Nephron (organoid): Measurements from ENCODE around the gene JAML.

ENCODE experiments used
- H3K27ac Mint-ChIP-seq, 3 experiments: 2 replicates each; pipeline ENCODE4 v1.8.0; 2020; ENCODE audit warnings: mixed read lengths in 3 of 3, mild to moderate bottlenecking in 2 of 3, moderate library complexity in 1 of 3
- H3K27me3 Mint-ChIP-seq: 2 replicates; pipeline ENCODE4 v1.8.0; 2021; ENCODE audit warnings: low read depth, mild to moderate bottlenecking, moderate library complexity, mixed read lengths
- H3K36me3 Mint-ChIP-seq: 2 replicates; pipeline ENCODE4 v1.8.0; 2020; ENCODE audit warnings: low read depth, mixed read lengths
- H3K4me1 Mint-ChIP-seq: 2 replicates; pipeline ENCODE4 v1.8.0; 2020; ENCODE audit warnings: mixed read lengths
- H3K4me3 Mint-ChIP-seq, 3 experiments: 2 replicates each; pipeline ENCODE4 v1.8.0; 2020; ENCODE audit warnings: mild to moderate bottlenecking in 3 of 3, mixed read lengths in 3 of 3, moderate library complexity in 2 of 3
- H3K9me3 Mint-ChIP-seq: 2 replicates; pipeline ENCODE4 v1.8.0; 2020; ENCODE audit warnings: mixed read lengths
- TF ChIP-seq, protein P1 (sequence below), 3 experiments: fragments of 200-600 bp; sonication (generic); IDR thresholded peaks; one replicate each; pipeline ENCODE4 v1.5.0; 2021; ENCODE audit warnings: antibody characterized with exemption in 3 of 3; ENCODE audit not compliant: unreplicated experiment in 3 of 3

JAML gene, protein sequence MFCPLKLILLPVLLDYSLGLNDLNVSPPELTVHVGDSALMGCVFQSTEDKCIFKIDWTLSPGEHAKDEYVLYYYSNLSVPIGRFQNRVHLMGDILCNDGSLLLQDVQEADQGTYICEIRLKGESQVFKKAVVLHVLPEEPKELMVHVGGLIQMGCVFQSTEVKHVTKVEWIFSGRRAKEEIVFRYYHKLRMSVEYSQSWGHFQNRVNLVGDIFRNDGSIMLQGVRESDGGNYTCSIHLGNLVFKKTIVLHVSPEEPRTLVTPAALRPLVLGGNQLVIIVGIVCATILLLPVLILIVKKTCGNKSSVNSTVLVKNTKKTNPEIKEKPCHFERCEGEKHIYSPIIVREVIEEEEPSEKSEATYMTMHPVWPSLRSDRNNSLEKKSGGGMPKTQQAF

GRCh38 chr11:118224511-118225188 lies at the start of gene JAML:
Gene JAML (minus strand): TSS chr11:118225011. CDS start chr11:118214866, 10,145 bp downstream.
- no peaks in the 10 kb centered on the region for H3K36me3 Mint-ChIP-seq
- H3K4me3 Mint-ChIP-seq = no peak within 1 kb of the TSS
- H3K9me3 Mint-ChIP-seq = no peaks in the 10 kb centered on the region
- TF ChIP-seq, protein P1, sequence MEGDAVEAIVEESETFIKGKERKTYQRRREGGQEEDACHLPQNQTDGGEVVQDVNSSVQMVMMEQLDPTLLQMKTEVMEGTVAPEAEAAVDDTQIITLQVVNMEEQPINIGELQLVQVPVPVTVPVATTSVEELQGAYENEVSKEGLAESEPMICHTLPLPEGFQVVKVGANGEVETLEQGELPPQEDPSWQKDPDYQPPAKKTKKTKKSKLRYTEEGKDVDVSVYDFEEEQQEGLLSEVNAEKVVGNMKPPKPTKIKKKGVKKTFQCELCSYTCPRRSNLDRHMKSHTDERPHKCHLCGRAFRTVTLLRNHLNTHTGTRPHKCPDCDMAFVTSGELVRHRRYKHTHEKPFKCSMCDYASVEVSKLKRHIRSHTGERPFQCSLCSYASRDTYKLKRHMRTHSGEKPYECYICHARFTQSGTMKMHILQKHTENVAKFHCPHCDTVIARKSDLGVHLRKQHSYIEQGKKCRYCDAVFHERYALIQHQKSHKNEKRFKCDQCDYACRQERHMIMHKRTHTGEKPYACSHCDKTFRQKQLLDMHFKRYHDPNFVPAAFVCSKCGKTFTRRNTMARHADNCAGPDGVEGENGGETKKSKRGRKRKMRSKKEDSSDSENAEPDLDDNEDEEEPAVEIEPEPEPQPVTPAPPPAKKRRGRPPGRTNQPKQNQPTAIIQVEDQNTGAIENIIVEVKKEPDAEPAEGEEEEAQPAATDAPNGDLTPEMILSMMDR (IDR thresholded peaks at IDR 0.05; ENCODE audit: unreplicated experiment in 3 of 3) = no peak
- no peak within 1 kb of the TSS for H3K27ac Mint-ChIP-seq
- peaks cover 50% of the 10 kb centered on the region for H3K27me3 Mint-ChIP-seq
- no peaks in the 10 kb centered on the region for H3K4me1 Mint-ChIP-seq

- peaks cover 5% of the 10 kb centered on the region for H3K4me1 Mint-ChIP-seq
- no peaks in the 10 kb centered on the region for H3K9me3 Mint-ChIP-seq
- H3K4me3 Mint-ChIP-seq = no peak overlapping the region
- TF ChIP-seq, protein P1 (IDR thresholded peaks at IDR 0.05; ENCODE audit: unreplicated experiment in 3 of 3) = no peak
- H3K27ac Mint-ChIP-seq = peak overlapping the region; percentile 2 to 79 (median 72)
- no peaks in the 10 kb centered on the region for H3K36me3 Mint-ChIP-seq
- peaks cover 82% of the 10 kb centered on the region for H3K27me3 Mint-ChIP-seq
Observed at GRCh38 chr11:118274186-118274585, 49.4 kb upstream of the JAML start.

DNA sequence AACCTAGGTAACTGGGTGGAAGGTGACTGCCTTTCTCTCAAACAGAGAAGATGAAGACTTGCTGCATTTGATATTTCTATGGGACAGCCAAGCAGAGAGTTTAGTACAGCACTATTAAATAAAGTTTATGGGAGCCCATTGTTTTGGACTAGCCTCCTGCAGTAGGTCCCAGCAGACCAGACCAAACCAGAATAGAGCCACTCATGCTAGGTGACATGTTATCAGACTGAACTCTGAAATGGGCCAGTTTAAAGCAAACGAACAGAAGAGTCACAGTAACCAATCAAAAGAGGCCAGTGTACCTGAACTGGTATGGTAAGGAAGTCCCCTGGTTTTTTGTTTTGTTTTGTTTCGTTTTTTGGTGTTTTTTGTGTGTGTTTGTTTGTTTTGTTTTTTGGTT lies 47.2 kb upstream of the JAML start:
- TF ChIP-seq, protein P1 (IDR thresholded peaks at IDR 0.05; ENCODE audit: unreplicated experiment in 3 of 3) = no peak
- Mint-ChIP-seq H3K4me3 (no peak overlapping the region), H3K9me3 (no peaks in the 10 kb centered on the region), H3K4me1 (peaks cover 5% of the 10 kb centered on the region), H3K27ac (no peak overlapping the region), H3K27me3 (peaks cover 79% of the 10 kb centered on the region), H3K36me3 (no peaks in the 10 kb centered on the region)

- Mint-ChIP-seq H3K4me3 (no peak overlapping the region), H3K36me3 (no peaks in the 10 kb centered on the region), H3K4me1 (peaks cover 16% of the 10 kb centered on the region)
Observed at GRCh38 chr11:118267486-118267885, 42.7 kb upstream of the JAML start.

DNA sequence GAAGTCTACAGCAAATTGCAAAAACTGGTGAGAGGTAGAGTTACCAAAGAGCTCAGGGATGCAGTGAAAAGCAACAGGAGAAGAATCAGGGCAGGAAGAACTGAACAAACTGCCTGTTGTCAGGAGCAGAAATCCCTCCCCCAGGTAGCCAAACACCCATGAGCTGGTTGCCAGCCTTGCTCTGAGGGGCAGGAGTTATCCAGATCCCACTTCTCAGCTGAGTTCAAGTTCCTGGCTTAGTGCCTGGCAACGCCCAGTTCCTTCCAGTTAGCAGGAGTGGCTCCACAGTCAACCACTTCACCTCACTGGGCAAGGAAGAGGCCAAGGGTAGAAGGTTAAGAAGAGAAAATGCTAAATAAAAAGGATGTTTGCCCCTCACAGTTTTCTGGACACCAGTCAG lies 41.1 kb upstream of the JAML start:
- H3K36me3 Mint-ChIP-seq = no peaks in the 10 kb centered on the region
- H3K27ac Mint-ChIP-seq = peak overlapping the region; percentile 76 to 89 (median 85)
- no peaks in the 10 kb centered on the region for H3K9me3 Mint-ChIP-seq
- peaks cover 16% of the 10 kb centered on the region for H3K4me1 Mint-ChIP-seq
- no peak overlapping the region for H3K4me3 Mint-ChIP-seq
- H3K27me3 Mint-ChIP-seq = peaks cover 85% of the 10 kb centered on the region
- TF ChIP-seq, protein P1 (IDR thresholded peaks at IDR 0.05; ENCODE audit: unreplicated experiment in 3 of 3) = no peak

More at GRCh38 chr11:118267486-118267885, 42.7 kb upstream of the JAML start:
- no peaks in the 10 kb centered on the region for H3K9me3 Mint-ChIP-seq
- TF ChIP-seq, protein P1 (IDR thresholded peaks at IDR 0.05; ENCODE audit: unreplicated experiment in 3 of 3) = no peak
- H3K27ac Mint-ChIP-seq = peak overlapping the region in 1 of 3 experiments; percentile 49
- peaks cover 83% of the 10 kb centered on the region for H3K27me3 Mint-ChIP-seq
